Smooth muscle cell of the coronary artery (primary cell): ENCODE results near the gene CASP6. TPM values are rescaled to one million over a fixed set of nuclear protein-coding genes. Genes with fewer than 3 reads are reported as not detected.

ENCODE experiments used
- total RNA-seq: library from RNA; depleted of rRNA; stranded (reverse); fragments of >200 nt; gene quantifications from 2 replicates; pipeline ENCODE4 v1.2.3, GENCODE V29; 2014; ENCODE audit warnings: low replicate concordance

Gene CASP6
- total RNA-seq: 25.2 and 31.0 TPM in 2 replicates

GRCh38 chr4:109702950-109703663 lies at the start of gene CASP6:
Gene CASP6 (minus strand): TSS chr4:109703445. CDS start chr4:109703395, 50 bp downstream.

DNA sequence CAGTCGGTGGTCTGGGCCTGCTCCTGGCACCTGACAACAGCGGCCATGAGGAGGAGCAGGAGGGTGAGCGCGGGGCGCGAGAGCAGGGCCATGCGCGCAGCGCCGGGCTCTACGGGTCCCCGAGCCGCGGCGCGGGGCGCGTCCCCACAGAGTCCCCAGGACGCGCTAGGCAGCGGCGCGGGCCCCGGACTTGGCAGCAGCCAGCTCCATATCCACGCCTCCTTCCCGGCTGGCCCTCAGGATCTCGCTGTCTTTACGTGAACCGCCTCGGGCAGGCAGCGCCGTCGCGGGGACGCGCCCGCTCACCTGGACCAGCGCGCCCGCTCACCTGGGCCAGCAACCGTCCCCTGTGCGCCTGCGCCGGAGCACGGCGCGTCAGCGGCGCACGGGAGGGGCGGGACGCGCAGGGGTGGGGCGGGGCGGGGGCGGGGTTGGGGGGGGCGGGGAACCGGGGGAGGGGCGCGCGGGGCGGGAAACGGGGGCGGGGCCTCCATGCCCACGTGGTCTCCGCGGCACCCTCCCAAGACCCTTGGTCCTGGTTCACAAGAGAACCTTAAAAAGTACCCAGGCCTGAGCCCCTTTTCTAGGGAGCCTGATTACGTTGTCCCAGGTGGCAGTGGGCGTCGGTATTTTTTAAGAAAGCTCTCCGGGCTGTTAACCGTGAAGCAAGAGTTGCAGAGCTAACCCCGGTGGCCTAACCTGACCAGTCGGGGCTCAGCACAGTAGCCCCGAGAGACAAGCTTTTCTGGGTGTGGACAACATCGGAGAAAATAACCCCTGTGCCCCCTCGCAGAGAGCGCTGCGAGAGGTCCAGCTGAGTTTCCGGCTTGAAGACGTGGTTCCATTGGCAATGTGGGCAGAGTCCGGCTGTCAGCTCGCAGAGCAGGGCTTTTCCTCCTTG lies 26.7 kb upstream of the CASP6 start, which contains the start of gene PLA2G12A:
Gene PLA2G12A (minus strand): TSS at position 353 of the 901 bp plus-strand sequence. CDS start 261 bp downstream, at position 92.

Other genes with a start within 250 kb of the CASP6 start
- gene MCUB, start 143.2 kb downstream of the CASP6 start, total RNA-seq: 20.4 and 21.4 TPM in 2 replicates
- 64.6 and 197 TPM in 2 replicates for gene PLA2G12A, start 26.6 kb upstream of the CASP6 start, total RNA-seq
- 3.5 and 5.4 TPM in 2 replicates for gene CFI, start 98.6 kb upstream of the CASP6 start, total RNA-seq
- gene GAR1, start 112.3 kb upstream of the CASP6 start, total RNA-seq: 2.2 and 2.8 TPM in 2 replicates
- gene RRH, start 124.5 kb upstream of the CASP6 start, total RNA-seq: 0.08 TPM in 1 of 2 replicates, not detected in the other
- not detected in 2 replicates for gene LRIT3, start 144.7 kb upstream of the CASP6 start, total RNA-seq
- 0.08 and 0.35 TPM in 2 replicates for gene EGF, start 209.4 kb upstream of the CASP6 start, total RNA-seq